T47D (cell line): Measurements from ENCODE around the gene ITGA3.

ENCODE experiments used
- DNase-seq, 2 experiments: peaks; one replicate each; pipeline versions ENCODE4 v3.0.0 to v3.0.0-alpha.2; 2011 to 2012; ENCODE audit warnings: low read depth in 1 of 2, low spot score in 1 of 2
- JUND ChIP-seq: IDR thresholded peaks from 2 replicates; pipeline ENCODE4 v1.6.1; 2012; ENCODE audit warnings: low read depth
- in situ Hi-C: cut with HindIII; loops from 2 replicates; pipeline ENCODE4 v1.10.0; 2016; ENCODE audit warnings: low sequenced_read_pairs, low pct_unique_long_range_greater_than_20kb

ITGA3 gene

GRCh38 chr17:50087246-50087911 lies 31.5 kb downstream of the ITGA3 start:
- no peak for TF ChIP-seq JUND
- peak; percentile 82 to 88 for DNase-seq
- in situ Hi-C loops: no loop called here

GRCh38 chr17:50087912-50088405 lies 32.0 kb downstream of the ITGA3 start:
- in situ Hi-C loops: no loop called here
- DNase-seq: no peak
- TF ChIP-seq JUND: no peak

- in situ Hi-C loops: no loop called here
- TF ChIP-seq JUND: no peak
- DNase-seq: no peak
These were observed 33.3 kb downstream of the ITGA3 start for GRCh38 chr17:50088952-50089825.

- in situ Hi-C loops: no loop called here
- TF ChIP-seq JUND: no peak
- DNase-seq: no peak
These were observed 34.2 kb downstream of the ITGA3 start for GRCh38 chr17:50090071-50090470.

GRCh38 chr17:50090971-50091917 lies 35.3 kb downstream of the ITGA3 start:
- no peak for DNase-seq
- TF ChIP-seq JUND: no peak
- in situ Hi-C loops: no loop called here

GRCh38 chr17:50091918-50092285 lies 36.0 kb downstream of the ITGA3 start:
- DNase-seq: no peak
- TF ChIP-seq JUND: no peak
- in situ Hi-C loops: no loop called here

- DNase-seq: no peak
- TF ChIP-seq JUND: no peak
- in situ Hi-C loops: no loop called here
These were observed 37.3 kb downstream of the ITGA3 start for GRCh38 chr17:50093246-50093645.

- no peak for DNase-seq
- TF ChIP-seq JUND: no peak
- in situ Hi-C loops: no loop called here
These were observed 37.9 kb downstream of the ITGA3 start for GRCh38 chr17:50093807-50094206.

GRCh38 chr17:50094243-50094752 lies 38.4 kb downstream of the ITGA3 start:
- peak; percentile 86 to 93 for DNase-seq
- TF ChIP-seq JUND: no peak
- in situ Hi-C loops: no loop called here

- peak; percentile 99 for DNase-seq
- in situ Hi-C loops: no loop called here
- TF ChIP-seq JUND: no peak
These were observed 39.1 kb downstream of the ITGA3 start, which contains the start of gene PDK2 for GRCh38 chr17:50094753-50095619. TSS of gene PDK2 (plus strand) at chr17:50095351. CDS start at chr17:50095436, 85 bp downstream.

GRCh38 chr17:50095626-50096037 lies 39.7 kb downstream of the ITGA3 start:
- in situ Hi-C loops: no loop called here
- no peak for TF ChIP-seq JUND
- DNase-seq: no peak
